BJ (cell line): ENCODE data around the gene TADA2B. TPM values are rescaled to one million over a fixed set of nuclear protein-coding genes. Genes with fewer than 3 reads are reported as not detected.
A peak's percentile ranks its signal among the peaks of the same experiment; 100 is the strongest.
"Not testable (repeated sequence)": the region's sequence is repeated elsewhere in the genome, so short reads cannot be mapped to it uniquely, and the experiment has no call there.

Experiments
- CTCF ChIA-PET: fragments of 350-600 bp; formaldehyde crosslinking; extraction: SDS; loops from one replicate; lab custom pipeline; 2021; ENCODE audit warnings: antibody characterized with exemption, inconsistent platforms; lab: Yijun Ruan, JAX
- POLR2A ChIA-PET: fragments of 300-600 bp; sonication (Branson Sonifier 250); formaldehyde crosslinking; extraction: SDS; loops from one replicate; lab custom pipeline; 2021; ENCODE audit warnings: antibody characterized with exemption; lab: Charles Lee
- DNase-seq: peaks from one replicate; pipeline ENCODE4 v3.0.0-alpha.2; 2011; ENCODE audit warnings: low read depth
- H3K27me3 ChIP-seq: 2 replicates; pipeline ENCODE4 v1.6.0; 2011; ENCODE audit warnings: low read length; ENCODE audit not compliant: control insufficient read depth, insufficient read depth
- H3K36me3 ChIP-seq: 2 replicates; pipeline ENCODE4 v1.5.1; 2011; ENCODE audit warnings: low read length; ENCODE audit not compliant: control insufficient read depth, insufficient read depth
- H3K4me3 ChIP-seq: 2 replicates; pipeline ENCODE4 v1.5.1; 2011; ENCODE audit warnings: low read depth, mild to moderate bottlenecking, control low read depth, low read length
- CTCF ChIP-seq: IDR thresholded peaks from 2 replicates; pipeline ENCODE4 v1.5.1; 2011; ENCODE audit warnings: low read depth, mild to moderate bottlenecking, control low read depth, inconsistent platforms, low read length, moderate library complexity; ENCODE audit not compliant: insufficient read depth
- polyA plus RNA-seq: library from polyadenylated mRNA; depleted of rRNA; stranded (reverse); fragments of >200 nt; gene quantifications from 2 replicates; pipeline ENCODE4 v1.2.3, GENCODE V29; 2011

TADA2B gene
- polyA plus RNA-seq, 1 experiment, result 7.3 TPM

GRCh38 chr4:7096236-7096635 is 53.1 kb downstream of the TADA2B start:
- TF ChIP-seq CTCF, result no peak
- ChIA-PET CTCF (no interaction called here), POLR2A (no interaction called here)
- Histone ChIP-seq H3K27me3 (peaks cover 12% of the 10 kb centered on the region), H3K36me3 (no peaks in the 10 kb centered on the region), H3K4me3 (no peak overlapping the region)
- no peak for DNase-seq

- H3K36me3 ChIP-seq, result no peaks in the 10 kb centered on the region
- no peak for DNase-seq
- peak overlapping the region; percentile 28; the same call in 1 of the 2 replicates for H3K4me3 ChIP-seq
- ChIA-PET POLR2A (no interaction called here), CTCF (interaction anchor here (0.7 to 2.6 kb wide), 17 partner anchors 8 to 215 kb away, joined by 3 to 19 read pairs (median 4); partner anchors contain the start of gene GRPEL1)
- TF ChIP-seq CTCF, result peak; percentile 78
- peaks cover 2% of the 10 kb centered on the region for H3K27me3 ChIP-seq
Observed at GRCh38 chr4:7101692-7102515, 58.7 kb downstream of the TADA2B start.

GRCh38 chr4:7102516-7102909 is 59.3 kb downstream of the TADA2B start:
- POLR2A ChIA-PET, H3K36me3 ChIP-seq, H3K27me3 ChIP-seq, DNase-seq: not testable (repeated sequence)
- CTCF ChIA-PET, result interaction anchor here (0.7 to 2.6 kb wide), 13 partner anchors 9 to 216 kb away, joined by 3 to 19 read pairs (median 4); no protein-coding TSS in a partner anchor
- peak overlapping the region; percentile 47 for H3K4me3 ChIP-seq

- POLR2A ChIA-PET, result no interaction called here
- TF ChIP-seq CTCF, result no peak
- no peaks in the 10 kb centered on the region; the same call in 1 of the 2 replicates for H3K27me3 ChIP-seq
- H3K36me3 ChIP-seq, result no peaks in the 10 kb centered on the region
- CTCF ChIA-PET, result interaction anchor here (0.8 to 2.6 kb wide), 7 partner anchors 13 to 55 kb away, joined by 3 to 19 read pairs (median 4); no protein-coding TSS in a partner anchor
- DNase-seq, result no peak
- H3K4me3 ChIP-seq, result peak overlapping the region; percentile 47
Observed at GRCh38 chr4:7103031-7103606, 59.9 kb downstream of the TADA2B start.

GRCh38 chr4:7103607-7104365 is 60.6 kb downstream of the TADA2B start:
- POLR2A ChIA-PET, result no interaction called here

More at GRCh38 chr4:7103607-7104365, 60.6 kb downstream of the TADA2B start:
- Histone ChIP-seq H3K27me3 (no peaks in the 10 kb centered on the region; the same call in 1 of the 2 replicates), H3K36me3 (no peaks in the 10 kb centered on the region), H3K4me3 (peak overlapping the region; percentile 47)
- DNase-seq, result no peak
- CTCF ChIA-PET, result interaction anchor here (1.1 to 1.4 kb wide), 3 partner anchors 20 to 301 kb away, joined by 3 to 5 read pairs (median 3); no protein-coding TSS in a partner anchor
- TF ChIP-seq CTCF, result no peak
